ENCODE data around the gene FGFBP1.
"Not testable (repeated sequence)": the region's sequence is repeated elsewhere in the genome, so short reads cannot be mapped to it uniquely, and the experiment has no call there.

FGFBP1 gene

DNA sequence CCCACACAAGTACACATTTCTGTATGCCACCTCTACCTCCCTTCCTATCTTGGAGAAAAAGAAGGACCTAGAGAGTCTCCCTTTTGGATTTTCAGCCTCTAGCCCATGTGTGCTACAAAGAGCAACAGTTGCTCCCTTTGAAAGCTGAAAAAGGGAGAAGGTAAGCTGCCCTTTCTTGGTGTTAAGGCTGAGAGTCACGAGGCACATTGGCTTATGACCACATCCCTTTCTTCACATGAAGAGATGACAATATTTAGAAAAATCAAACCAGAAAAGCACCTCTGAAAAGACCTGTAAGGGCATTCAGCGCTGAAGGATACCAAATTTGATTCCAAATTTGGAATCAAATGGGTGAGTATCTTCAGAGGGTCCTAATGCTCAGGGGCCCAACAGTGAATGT lies 6.4 kb upstream of the FGFBP1 start:
- no peak for DNase-seq

DNA sequence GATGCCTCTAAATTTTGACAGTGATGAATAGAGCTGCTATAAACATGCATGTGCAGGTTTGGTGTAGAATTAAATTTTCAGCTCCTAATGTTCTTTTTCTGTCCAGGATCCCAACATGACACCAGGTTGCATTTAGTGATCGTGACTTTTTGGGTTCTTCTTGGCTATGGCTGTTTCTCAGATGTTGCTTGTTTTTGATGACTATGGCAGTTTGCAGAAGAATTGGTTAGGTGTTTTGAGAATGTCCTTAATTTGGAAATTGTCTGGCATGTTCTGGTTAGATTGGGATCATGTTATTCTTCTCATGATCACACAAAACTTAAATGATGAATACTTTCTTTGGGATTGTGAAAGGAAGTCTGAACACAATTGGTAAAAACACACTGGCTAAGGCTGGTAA lies 3.7 kb upstream of the FGFBP1 start:
- no peak for DNase-seq

DNA sequence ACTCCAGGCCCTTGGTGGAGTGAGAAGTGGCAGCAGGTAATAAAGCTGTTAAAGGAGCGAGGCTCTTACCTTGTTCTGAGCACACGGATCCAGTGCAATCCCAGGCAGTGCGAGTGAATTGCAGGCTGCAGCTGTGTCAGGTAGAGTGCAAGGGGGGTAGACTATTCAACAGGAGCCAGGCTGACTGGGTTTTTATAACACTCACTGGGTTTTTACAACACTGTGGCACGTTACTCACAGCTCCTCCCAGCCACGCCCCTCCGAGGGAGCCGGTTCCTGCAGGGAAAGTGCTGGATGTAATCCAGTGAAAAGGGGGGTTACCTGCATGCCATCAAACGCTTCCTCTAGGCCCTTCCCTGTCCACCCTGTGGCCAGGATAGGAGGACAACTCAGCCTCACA lies 358 bp downstream of the FGFBP1 start:
- no peak for DNase-seq

DNA sequence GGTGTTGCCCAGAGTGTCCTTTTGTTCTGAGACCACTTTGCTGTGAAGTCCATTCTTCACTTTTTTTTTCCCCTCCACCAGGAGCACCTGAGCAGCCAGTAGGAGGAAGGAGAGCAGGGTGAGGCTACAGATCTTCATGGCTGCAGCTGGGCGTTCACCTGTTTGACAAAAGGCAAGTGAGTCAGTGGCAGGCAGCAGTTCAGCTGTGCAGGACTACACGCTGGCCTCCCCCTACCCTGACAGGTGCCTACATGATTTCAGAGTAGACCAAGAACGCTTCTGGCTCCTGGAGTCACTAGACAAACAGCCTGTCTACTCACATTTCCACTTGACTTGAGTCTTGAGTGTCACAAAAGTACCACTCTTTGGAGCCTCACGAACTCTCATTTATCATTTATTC lies 2.0 kb downstream of the FGFBP1 start:
- DNase-seq, result no peak

DNA sequence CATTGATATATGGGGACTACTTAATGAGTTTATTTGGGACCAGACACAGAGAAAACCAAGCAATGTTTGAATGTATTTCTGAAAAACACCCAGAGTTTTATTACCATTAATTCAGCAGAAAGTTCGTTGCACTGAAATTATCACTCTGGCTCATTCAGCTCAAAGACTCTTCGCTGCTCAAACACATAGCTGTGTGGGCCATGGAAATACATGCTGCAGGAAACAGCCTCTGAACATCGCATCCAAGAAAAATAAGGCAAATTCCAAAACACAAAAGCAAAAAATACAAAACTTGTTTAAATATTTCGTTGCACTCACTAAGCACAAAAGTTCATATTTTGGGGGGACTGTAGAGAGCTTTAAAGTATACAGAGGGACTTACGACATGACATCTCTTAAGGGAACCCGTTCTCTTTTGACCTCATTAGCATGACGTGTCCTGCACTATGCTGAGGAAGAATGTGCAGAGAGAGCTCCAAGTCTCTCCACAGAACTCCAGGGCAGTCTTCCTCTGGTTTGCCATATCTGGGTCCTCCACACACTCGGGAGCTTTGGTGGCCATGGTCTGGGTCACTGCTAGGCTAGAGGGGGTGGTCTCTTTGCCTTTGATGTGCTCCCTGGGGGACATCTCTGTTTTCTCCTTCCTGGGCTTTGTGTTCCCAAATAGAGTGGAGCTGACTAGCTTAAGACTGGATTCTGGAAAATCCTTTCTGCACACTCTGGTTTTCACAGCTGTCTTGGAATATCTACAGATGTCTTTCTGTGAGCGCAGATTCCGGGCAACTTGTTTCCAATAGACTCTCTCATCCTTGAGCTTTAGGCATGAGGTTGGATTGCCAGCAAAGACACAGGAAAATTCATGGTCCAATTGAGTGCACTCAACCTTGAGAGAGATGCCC lies 2.8 kb downstream of the FGFBP1 start:
- no peak for DNase-seq

DNA sequence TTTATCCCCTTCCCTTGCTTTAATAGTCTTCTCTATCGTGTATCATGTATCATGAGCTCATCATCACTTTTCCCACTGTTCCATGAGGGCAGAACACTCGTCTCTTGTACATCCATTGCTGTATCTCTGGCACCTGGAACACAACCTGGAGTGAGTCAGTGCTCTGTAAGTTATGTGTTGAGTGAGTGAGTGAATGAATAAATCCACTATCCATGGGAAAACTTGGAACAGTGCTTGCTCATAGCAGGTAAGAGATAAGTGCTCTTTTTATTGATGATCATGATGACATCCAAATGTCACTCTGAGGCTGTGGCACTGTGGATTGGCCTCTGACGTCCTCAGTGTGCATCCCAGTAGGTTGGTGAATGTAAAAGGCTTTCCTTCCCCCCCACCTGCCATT lies 4.3 kb downstream of the FGFBP1 start:
- no peak for DNase-seq

DNA sequence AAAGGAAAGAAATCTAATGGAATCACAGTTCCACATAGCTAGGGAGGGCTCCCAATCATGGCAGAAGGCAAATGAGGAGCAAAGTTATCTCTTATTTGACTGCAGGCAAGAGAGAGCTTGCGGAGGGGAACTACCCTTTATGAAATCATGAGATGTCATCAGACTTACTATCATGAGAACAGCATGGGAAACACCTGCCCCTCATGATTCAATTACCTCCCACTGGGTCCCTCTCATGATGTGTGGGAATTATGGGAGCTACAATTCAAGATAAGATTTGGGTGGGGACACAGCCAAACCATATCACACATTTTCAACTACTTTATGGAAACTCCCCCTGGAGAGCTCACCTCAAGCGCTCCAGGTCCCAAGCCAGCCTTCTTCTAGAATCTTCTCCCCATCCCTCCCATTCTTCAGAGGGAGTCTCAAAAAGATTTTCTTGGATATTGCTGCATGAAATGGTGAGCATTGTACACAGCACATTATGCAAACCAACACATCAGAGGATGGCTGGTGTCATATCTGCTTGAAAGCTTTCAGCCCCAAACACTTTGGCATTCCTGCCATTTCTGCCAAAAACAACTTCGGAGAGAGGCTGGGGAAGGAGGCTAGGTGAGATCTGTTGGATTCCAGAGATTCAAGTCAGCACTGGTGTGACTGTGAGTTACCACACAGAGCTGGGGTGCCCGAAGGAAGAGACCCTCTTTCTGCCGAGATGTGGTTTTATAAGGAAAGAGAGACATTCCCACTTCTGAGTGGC lies 6.9 kb downstream of the FGFBP1 start:
- no peak for DNase-seq

DNA sequence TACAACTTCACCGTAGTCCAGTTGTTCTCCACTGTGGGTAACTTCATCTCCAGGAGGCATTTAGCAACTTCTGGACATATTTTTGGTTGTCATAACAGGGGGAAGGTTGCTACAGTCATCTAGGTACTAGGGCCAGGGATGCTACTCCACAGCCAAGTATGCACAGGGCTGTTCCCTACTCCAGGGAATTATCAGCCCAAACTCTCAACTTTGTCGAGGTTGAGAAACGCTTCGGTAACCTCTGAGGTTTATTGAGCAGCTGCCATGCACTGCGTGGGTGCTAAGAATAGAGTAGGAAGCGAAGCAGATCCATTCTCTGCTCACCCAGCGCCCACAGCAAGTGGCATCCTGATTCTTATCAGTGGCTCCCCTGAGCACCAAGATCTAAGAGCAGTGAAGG lies 8.2 kb downstream of the FGFBP1 start:
- no peak for DNase-seq

DNA sequence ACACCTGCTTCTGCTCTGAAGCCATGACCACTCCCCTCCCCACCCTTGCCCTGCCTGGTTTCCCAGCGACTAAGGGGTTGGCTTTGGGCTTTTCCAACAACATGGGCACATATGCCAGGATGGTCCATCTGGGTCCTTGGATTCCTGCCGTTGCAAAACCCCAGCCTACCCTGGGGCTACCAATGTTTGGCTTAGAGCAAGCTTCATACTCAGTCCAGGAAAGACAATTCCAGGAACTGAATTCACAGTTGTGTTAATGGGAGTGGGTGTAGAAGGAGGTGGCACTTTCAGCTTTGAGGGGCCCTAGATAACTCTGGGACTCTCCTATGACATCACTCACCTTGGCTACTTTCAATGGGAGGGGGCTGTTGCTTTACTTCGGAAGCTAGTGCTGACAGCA lies 9.0 kb downstream of the FGFBP1 start:
- no peak for DNase-seq

DNA sequence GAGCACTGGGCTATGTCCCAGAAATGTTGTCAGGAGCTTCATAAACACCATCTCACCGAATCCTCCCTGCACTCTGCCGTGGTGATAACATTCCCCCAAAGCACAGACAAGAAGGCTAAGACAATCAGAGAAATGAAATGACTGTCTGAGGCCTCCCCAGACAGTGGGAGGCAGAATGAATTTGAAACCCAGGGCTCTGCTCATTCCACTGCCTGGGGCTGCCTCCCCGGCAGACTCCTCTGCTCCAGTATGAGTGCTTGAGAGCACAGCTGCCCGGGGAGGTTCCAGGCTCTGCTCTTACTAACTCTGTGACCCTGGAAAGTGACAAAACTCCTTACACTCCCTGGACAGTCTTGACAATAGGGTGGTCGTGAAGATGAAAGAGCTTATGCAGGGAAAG lies 9.7 kb downstream of the FGFBP1 start:
- DNase-seq, result no peak

DNA sequence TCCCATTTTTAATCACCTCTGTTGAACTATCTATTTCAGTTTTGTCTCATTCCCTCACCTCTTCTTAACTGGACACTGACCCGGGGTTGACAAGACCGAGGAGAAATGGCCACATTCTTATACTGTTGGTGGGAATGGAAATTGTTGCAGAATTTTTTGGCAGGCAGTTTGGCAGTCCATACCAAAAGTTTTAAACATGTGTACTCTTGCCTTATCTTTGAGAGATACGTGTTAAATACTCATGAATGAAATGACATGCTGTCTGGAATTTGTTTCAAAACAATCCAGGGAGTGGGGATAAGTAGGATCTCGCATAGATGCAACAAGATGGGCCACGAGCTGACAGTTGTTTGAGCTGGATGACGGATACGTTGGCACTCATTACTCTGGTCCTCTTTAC lies 12.1 kb downstream of the FGFBP1 start:
- no peak for DNase-seq

DNA sequence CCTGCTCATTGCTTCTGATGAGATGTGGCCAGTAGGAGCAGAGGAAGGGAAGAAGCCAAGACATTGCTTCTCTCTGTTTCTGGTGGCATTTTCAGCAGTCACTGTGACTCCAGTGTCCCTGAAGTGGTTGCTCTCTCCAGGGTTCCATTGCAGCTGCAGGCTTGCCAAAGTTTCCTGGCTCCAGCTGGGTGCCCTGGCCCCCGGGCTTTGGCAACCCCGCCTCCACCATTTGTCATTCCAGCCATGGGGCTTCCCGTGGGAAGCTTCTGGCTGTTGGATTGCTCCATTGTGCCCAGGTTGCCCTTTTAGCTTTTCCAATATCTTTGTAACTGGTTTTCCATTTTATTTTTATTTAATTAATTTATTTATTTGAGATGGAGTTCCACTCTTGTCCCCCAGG lies 12.7 kb downstream of the FGFBP1 start:
- no peak for DNase-seq

DNA sequence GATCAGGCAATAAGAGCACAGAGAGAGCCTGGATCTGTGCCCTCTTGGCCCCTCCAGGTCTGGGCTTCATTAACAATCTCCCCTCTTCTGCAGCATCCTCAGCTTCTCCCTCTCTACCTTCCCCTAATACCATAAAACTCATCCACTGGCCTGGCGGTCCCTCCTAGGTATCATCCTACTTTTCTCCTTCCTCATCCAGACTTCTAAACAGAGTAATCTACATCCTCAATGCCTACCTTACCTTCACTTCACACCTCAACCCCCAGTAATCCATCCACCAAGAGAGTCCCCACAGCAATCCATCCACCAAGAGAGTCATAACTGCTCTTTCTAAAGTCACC lies 17.0 kb downstream of the FGFBP1 start:
- DNase-seq, result no peak

DNA sequence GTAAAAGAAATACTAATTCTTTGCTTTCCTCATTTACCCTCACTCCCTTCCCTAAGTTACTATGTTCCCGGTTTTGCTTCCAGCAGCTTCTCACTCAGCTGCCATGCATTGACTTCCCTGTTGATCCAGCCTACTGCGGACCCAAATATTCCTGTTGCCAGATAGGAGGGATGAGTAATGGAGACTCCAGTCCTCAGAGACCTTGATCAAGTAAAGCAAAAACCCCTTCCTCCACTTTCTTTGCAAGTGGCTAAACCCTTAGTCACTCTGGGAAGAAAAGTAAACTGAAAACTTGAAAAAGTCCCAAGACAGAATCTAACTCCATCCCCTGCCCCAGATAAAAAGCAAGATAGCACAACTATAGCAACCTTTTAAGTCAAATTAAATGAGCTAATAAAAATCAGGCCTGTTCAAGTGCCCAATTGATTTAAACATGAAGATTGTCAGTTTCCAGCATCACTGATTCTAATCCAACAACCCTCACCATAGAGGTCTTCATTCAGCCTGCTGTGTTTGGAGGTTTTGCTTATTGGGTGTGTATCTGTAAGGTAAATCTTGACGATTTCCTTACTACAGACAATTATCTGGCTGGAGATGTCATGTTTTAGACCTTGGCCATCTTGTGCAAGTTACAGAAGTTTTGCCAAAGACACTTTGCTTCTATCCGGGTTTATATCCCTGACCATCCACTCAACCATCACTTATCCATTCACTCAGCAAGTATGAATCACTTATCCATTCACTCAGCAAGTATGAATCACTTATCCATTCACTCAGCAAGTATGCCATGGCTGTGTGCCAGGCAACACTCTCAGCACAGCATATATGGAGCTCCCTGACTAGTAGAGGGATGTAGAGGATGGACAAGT lies 17.6 kb downstream of the FGFBP1 start:
- DNase-seq, result no peak

DNA sequence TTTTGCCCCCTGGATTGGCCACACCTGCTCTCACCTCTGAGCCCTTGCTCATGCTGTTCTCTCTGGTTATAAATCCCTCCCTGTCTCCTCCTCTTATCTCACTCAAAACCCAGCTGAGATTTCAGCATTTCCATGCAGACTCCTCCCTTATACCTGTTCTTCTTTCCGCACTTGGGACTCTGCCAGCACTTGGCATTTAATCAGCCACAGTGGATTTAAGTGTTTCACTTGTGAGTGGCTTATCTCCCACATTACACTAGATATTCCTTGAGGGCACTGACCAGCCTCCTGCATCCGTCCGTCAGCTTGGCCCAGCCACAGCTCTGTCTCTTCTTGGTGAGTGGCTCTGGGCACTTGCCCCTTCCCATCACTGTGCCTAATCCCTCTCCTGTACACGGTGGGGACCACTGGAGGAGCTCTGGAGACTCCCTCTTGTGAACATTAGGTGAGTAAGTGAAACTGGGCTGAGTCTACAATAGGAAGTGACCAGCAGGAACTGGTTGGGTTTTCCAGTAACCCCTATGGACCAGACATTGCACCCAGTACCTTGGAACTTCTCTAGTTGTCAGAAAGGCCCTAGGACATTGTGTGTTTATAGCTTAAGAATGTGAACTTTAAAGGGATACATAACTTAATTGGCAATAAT lies 19.9 kb downstream of the FGFBP1 start:
- no peak for DNase-seq

DNA sequence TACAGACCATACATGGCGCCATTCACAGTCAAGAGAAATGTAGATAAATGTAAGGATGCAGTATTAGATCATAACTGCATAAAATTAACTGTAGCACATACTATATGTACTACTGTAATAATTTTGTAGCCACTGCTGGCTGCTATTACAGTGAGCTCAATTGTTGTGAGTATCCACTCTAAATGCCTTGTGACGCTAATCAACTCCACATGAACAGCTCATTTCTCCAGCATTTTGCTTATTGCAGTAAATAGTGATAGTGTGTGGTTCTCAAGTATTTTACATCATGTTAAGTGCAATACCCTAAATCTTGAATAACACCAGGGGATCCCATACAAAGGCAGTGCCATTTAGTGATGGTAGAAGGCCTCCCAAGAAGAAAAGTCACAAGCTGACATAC lies 21.2 kb downstream of the FGFBP1 start:
- DNase-seq, result no peak

DNA sequence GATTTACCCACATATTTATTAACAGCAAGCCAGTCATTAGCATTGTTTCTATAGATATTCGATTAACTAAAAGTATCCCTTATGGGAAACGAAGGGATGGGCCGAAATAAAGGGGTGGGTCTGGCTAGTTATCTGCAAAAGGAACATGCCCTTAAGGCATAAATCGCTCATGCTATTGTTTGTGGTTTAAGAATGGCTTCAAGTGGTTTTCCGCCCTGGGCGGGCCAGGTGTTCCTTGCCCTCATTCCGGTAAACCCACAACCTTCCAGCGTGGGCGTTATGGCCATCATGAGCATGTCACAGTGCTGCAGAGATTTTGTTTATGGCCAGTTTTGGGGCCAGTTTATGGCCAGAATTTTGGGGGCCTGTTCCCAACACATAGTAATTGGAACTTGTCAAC lies 22.2 kb downstream of the FGFBP1 start:
- DNase-seq, result not testable (repeated sequence)

DNA sequence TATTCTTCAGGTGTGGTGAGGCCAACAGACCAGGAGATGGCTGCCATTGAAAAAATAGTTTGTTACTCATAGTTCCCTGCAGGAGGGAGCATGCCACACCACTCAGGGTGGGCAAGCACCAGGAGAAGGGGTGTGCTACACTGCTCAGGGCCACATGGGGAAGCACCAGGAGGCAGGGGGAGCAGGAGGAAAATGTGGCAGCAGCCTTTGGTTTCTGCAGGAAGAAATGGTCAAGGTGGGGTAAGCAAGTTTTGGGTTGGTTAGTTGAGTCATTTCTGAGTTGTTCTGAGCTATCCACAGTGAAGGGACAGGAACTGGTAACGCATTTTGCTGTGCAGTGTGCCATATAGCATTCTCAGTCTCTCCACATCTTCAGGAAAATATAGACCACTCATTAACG lies 23.8 kb downstream of the FGFBP1 start:
- DNase-seq, result no peak

DNA sequence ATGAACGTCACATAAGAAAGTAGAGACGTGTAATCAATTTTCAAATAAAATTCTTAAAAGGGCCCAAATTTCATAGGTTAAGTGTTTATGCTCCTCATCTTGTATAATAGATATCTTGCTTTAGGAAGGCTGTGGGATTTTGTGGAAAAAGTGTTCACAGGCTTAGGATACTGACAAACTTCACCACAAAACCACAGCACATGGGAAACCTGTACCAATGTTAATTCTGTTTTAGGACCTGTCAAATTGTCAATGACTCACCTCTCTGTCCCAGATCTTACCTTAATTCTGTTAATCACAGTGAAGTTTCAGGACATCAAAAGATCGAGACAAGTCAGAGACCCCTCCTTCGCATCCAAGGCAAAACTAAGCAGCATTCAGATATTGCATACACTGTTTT lies 24.2 kb downstream of the FGFBP1 start:
- DNase-seq, result no peak

DNA sequence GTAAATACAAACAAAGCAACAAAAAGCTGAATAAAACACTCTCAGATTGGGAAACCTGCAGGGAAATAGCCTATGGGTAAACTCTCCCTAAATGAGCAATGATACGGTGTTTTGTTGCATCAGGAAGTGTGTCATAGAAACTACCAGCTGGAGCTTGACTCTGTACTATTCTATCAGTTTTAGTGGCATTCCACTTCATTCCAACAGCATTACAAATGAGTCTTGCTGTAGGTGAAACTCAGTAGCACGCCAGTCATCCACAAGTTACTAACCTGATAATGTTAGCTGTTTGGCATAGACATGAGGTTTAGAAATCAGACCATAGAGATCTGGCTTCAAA lies 24.9 kb downstream of the FGFBP1 start:
- DNase-seq, result no peak

DNA sequence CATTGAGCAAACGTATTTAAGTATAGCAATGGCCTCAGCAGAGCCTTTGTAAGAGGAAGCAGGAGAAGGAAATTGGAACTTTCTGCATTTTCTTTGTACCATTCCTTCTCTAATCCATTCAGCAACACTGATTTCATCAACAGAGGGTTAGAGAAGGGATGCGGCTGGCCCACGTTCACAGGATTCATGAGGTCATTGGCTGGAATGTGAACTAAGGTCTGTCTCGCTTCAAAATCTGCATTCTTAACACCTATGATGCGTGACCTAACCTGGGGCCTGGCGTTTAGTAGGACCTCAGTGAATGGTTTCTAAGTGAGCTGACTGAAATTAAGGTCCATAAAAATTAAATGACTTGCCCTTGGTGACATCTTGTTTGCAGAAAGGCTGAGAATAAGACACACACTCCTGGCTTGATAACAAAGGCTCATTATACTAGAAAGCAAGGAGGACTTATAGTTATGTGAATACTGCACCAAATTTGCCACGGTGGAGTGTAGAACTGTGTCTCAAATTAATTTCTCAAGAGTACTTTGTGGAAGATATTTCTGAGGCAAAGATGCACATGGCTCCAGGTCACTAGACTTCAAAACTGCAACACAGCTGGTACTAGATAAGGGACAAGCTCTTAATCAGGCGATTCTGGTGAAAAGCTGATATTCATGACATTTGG lies 25.4 kb downstream of the FGFBP1 start:
- no peak for DNase-seq

DNA sequence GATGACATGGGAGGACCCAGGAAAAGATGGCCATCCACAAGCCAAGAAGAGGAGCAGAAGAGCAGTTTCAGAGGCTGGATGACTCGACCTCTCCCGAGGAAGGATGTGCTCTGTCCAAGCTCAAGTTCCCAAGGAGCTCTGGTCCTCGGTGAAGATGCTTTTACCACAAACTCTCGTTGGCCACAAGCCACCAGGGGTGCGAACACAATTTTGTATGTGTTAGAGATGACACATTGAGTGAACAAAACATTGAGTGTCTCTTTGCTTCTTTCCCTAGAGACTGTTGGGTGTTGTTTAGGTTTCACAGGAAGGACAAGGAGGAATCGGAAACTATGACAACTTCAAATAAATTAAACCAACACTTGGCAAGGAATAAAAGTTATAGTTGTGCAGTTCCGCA lies 26.3 kb downstream of the FGFBP1 start:
- no peak for DNase-seq

Data from right hindlimb (tissue), 1 donor.